HepG2 (cell line): Measurements from ENCODE around the gene TMEM223. TPM values are rescaled to one million over a fixed set of nuclear protein-coding genes. Genes with fewer than 3 reads are reported as not detected.

Experiments
- ATAC-seq: fragments of 200-7000 bp; cut with Tn5 transposase; 3 replicates; pipeline ENCODE4 v1.9.1; 2020; ENCODE audit warnings: mild to moderate bottlenecking, moderate library complexity
- BruUV-seq: library from RNA; stranded (reverse); fragments of 400-500 nt; replicated peaks from 2 replicates; lab custom pipeline; 2021; lab: Mats Ljungman, UMichigan
- CTCF ChIA-PET: fragments of 300-600 bp; formaldehyde crosslinking; extraction: SDS; loops from one replicate; lab custom pipeline; 2021; ENCODE audit warnings: low total read pairs, inconsistent platforms, low intra/inter-chr PET ratio; lab: Yijun Ruan, JAX
- POLR2A ChIA-PET: fragments of 350-600 bp; sonication (Branson Sonifier 250); formaldehyde crosslinking; loops from one replicate; lab custom pipeline; 2020; ENCODE audit warnings: antibody characterized with exemption, inconsistent platforms; lab: Yijun Ruan, JAX
- DNase-seq: peaks from one replicate; pipeline ENCODE4 v3.0.0-alpha.2; 2015; ENCODE audit warnings: low spot score
- FAIRE-seq: peaks from 3 replicates; lab custom pipeline; 2011; peaks lifted over from hg19 to GRCh38; lab: Jason Lieb, UNC
- H2AFZ ChIP-seq: one replicate; pipeline ENCODE4 v1.6.1; 2011; ENCODE audit warnings: low read length, inconsistent platforms
- H3K27ac ChIP-seq: fragments of 300-600 bp; 3 replicates; pipeline ENCODE4 v1.8.0; 2011; ENCODE audit warnings: mixed run types, mild to moderate bottlenecking, mixed read lengths, low read length, inconsistent platforms; ENCODE audit not compliant: insufficient read depth; ENCODE audit errors: extremely low read length
- H3K27me3 ChIP-seq, 2 experiments: fragments of 200-600 bp in 1 of 2; 2 replicates in 1 of 2; 3 replicates in 1 of 2; pipeline versions ENCODE4 v1.6.0 to v1.8.0; 2011; ENCODE audit warnings: low read length in 2 of 2, mild to moderate bottlenecking in 2 of 2, moderate library complexity in 2 of 2, inconsistent platforms in 1 of 2; ENCODE audit not compliant: insufficient read depth in 2 of 2, control insufficient read depth in 1 of 2
- H3K36me3 ChIP-seq, 2 experiments: fragments of 200-600 bp in 1 of 2; replicated peaks in 1 of 2; 2 replicates in 1 of 2; 3 replicates in 1 of 2; pipeline versions ENCODE4 v1.5.1 to v1.8.0; 2011; ENCODE audit warnings: low read length in 2 of 2, inconsistent platforms in 1 of 2; ENCODE audit not compliant: insufficient read depth in 2 of 2, control insufficient read depth in 1 of 2
- H3K4me1 ChIP-seq: 2 replicates; pipeline ENCODE4 v1.5.1; 2012; ENCODE audit warnings: low read length, inconsistent platforms; ENCODE audit not compliant: insufficient read depth
- H3K4me2 ChIP-seq: 2 replicates; pipeline ENCODE4 v1.6.0; 2011; ENCODE audit warnings: low read depth, low read length, inconsistent platforms
- H3K4me3 ChIP-seq, 3 experiments: fragments of 200-600 bp in 1 of 3; sonication (generic), shearing (Covaris generic) in 1 of 3; replicated peaks in 1 of 3; 2 replicates each; pipeline ENCODE4 v1.5.1; 2011 to 2016; ENCODE audit warnings: low read length in 3 of 3, inconsistent platforms in 2 of 3, low read depth in 2 of 3, mild to moderate bottlenecking in 2 of 3, control low read depth in 1 of 3, mixed read lengths in 1 of 3; ENCODE audit not compliant: insufficient read depth in 1 of 3
- H3K79me2 ChIP-seq: one replicate; pipeline ENCODE4 v1.6.1; 2011; ENCODE audit warnings: low read length, inconsistent platforms; ENCODE audit not compliant: insufficient read depth
- H3K9ac ChIP-seq: 2 replicates; pipeline ENCODE4 v1.6.0; 2011; ENCODE audit warnings: mild to moderate bottlenecking, low read depth, low read length, inconsistent platforms; ENCODE audit not compliant: insufficient read depth
- H3K9me3 ChIP-seq: 2 replicates; pipeline ENCODE4 v1.5.1; 2012; ENCODE audit warnings: mild to moderate bottlenecking, low read length
- H4K20me1 ChIP-seq: 2 replicates; pipeline ENCODE4 v1.6.0; 2011; ENCODE audit warnings: inconsistent platforms, mild to moderate bottlenecking, low read length, moderate library complexity; ENCODE audit not compliant: insufficient read depth
- DR1 ChIP-seq: sonication (generic); formaldehyde crosslinking; IDR thresholded peaks from 2 replicates; pipeline ENCODE4 v1.8.0; 2021; ENCODE audit warnings: mild to moderate bottlenecking, missing genetic modification reagents, inconsistent platforms
- FIP1L1 ChIP-seq: fragments of 200-400 bp; formaldehyde crosslinking; IDR thresholded peaks from 2 replicates; pipeline ENCODE4 v1.6.1; 2018; ENCODE audit warnings: low read depth, mild to moderate bottlenecking, low read length, moderate library complexity, borderline replicate concordance; ENCODE audit not compliant: insufficient read depth
- GLI4 ChIP-seq: sonication (generic); formaldehyde crosslinking; IDR thresholded peaks from 2 replicates; pipeline ENCODE4 v1.5.1; 2020; ENCODE audit warnings: missing genetic modification reagents, mild to moderate bottlenecking, moderate library complexity, borderline replicate concordance
- JDP2 ChIP-seq: sonication (generic); formaldehyde crosslinking; IDR thresholded peaks from 2 replicates; pipeline ENCODE4 v1.8.1; 2022; ENCODE audit warnings: missing genetic modification reagents, borderline replicate concordance
- MEIS2 ChIP-seq: sonication (generic); formaldehyde crosslinking; IDR thresholded peaks from 2 replicates; pipeline ENCODE4 v1.9.0; 2021; ENCODE audit warnings: mild to moderate bottlenecking, missing genetic modification reagents
- ZNF207 ChIP-seq: fragments of 450-650 bp; IDR thresholded peaks from 2 replicates; pipeline ENCODE4 v1.6.1; 2016; ENCODE audit warnings: antibody characterized with exemption, borderline replicate concordance
- WGBS: methylation state at CpG from one replicate; pipeline ENCODE4 v1.1.6; 2017; ENCODE audit warnings: low lambda C conversion rate; 5-methylcytosine and 5-hydroxymethylcytosine counted together
- in situ Hi-C: cut with HindIII; loops from 2 replicates; pipeline ENCODE4 v1.10.0; 2017; ENCODE audit warnings: low pct_unique_long_range_greater_than_20kb; ENCODE audit not compliant: extremely low pct_ligation_motif_present
- intact Hi-C: fragments of 100-400 bp; cut with micrococcal nuclease; formaldehyde crosslinking; loops from one replicate; pipeline ENCODE4 v1.10.0; 2022; ENCODE audit not compliant: unreplicated experiment
- polyA plus RNA-seq, 8 experiments: library from polyadenylated mRNA; depleted of rRNA in 3 of 8; stranded (reverse) in 7 of 8; unstranded in 1 of 8; fragments of >200 nt; fragmentation: Illumina TruSeq in 4 of 8; extraction: Trizol in 4 of 8; gene quantifications; 2 replicates each; pipeline versions ENCODE4 v1.2.1 to v1.2.3, GENCODE V29; 2011 to 2016; ENCODE audit warnings: low read depth in 4 of 8, missing spikeins in 1 of 8, mixed read lengths in 1 of 8; ENCODE audit not compliant: insufficient read depth in 1 of 8
- total RNA-seq, 5 experiments: library from RNA; depleted of rRNA; stranded (reverse); fragments of >200 nt; fragmentation: Illumina TruSeq; extraction: Trizol; gene quantifications; 2 replicates each; pipeline ENCODE4 v1.2.3, GENCODE V29; 2016; ENCODE audit warnings: low read depth in 1 of 5
- TF ChIP-seq, protein P1 (sequence below), 2 experiments: sonication (generic) in 1 of 2; formaldehyde crosslinking in 1 of 2; IDR thresholded peaks; 2 replicates each; pipeline versions ENCODE4 v1.6.1 to v1.9.0; 2014 to 2022; ENCODE audit warnings: antibody characterized with exemption in 1 of 2, borderline replicate concordance in 1 of 2, inconsistent platforms in 1 of 2, low read depth in 1 of 2, missing genetic modification reagents in 1 of 2

TMEM223 gene
- total and polyA plus RNA-seq, 2 of the 13 experiments (the other 11 are each of a cell fraction or from before 2014, with no cell fraction given), result 19.5 to 24.9 TPM

DNA sequence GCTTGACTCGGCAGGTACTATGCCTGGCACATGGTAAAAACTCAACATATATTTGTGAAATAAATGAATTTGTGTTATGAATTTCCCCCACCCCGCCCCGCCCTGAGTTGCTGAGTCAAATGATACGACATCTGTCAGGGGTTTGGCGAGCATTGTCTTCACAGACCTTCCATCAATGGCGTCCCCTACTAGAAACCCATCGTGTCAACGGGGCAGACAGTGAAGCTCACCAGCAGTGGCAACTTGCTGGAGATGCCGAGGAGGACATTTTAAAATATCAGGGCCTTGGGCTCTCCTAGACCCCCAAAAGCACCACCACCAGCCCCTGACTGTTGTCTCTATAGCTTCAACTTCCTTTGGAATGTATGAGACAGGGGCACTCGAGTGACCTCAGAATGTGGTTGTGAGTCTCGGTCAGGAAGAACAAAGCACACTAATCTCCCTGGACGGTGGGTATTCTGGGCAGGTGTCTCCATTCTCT, 14.2 kb upstream of the TMEM223 start:
- CTCF ChIA-PET, result no interaction called here
- DNase-seq (no peak), ATAC-seq (no peak), FAIRE-seq (no peak)
- Histone ChIP-seq H3K36me3 (peaks cover 6 to 21% of the 10 kb centered on the region in 2 experiments; a peak in 3 of 5 replicates), H3K4me1 (peaks cover 24% of the 10 kb centered on the region), H3K4me3 (peak overlapping the region; percentile 55 to 92 (median 57); a peak in 4 of 6 replicates), H3K79me2 (peaks cover 18% of the 10 kb centered on the region), H3K27me3 (no peaks in the 10 kb centered on the region; a peak in 1 of 5 replicates), H3K4me2 (peak overlapping the region; percentile 90), H2AFZ (no peak overlapping the region), H3K9me3 (no peaks in the 10 kb centered on the region), H3K27ac (peak overlapping the region; percentile 58), H3K9ac (peak overlapping the region; percentile 70), H4K20me1 (no peaks in the 10 kb centered on the region; the same call in 1 of the 2 replicates)
- no TSS peak for BruUV-seq
- TF ChIP-seq FIP1L1 (no peak), JDP2 (CRISPR knock-in tag) (no peak)
- POLR2A ChIA-PET, result interaction anchor here (0.7 to 5.7 kb wide), 19 partner anchors 8 to 100 kb away, joined by 3 to 53 read pairs (median 6); partner anchors contain the start of genes POLR2G, SLC3A2, STX5 and TAF6L
- in situ Hi-C loops, result no loop called here
- 93% methylated on average over 11 of the region's 12 CpGs for WGBS
- intact Hi-C loops, result loop anchor here (1.0 to 2.0 kb wide), 2 partner anchors 19 to 25 kb away; partner anchors contain the start of gene TMEM179B

DNA sequence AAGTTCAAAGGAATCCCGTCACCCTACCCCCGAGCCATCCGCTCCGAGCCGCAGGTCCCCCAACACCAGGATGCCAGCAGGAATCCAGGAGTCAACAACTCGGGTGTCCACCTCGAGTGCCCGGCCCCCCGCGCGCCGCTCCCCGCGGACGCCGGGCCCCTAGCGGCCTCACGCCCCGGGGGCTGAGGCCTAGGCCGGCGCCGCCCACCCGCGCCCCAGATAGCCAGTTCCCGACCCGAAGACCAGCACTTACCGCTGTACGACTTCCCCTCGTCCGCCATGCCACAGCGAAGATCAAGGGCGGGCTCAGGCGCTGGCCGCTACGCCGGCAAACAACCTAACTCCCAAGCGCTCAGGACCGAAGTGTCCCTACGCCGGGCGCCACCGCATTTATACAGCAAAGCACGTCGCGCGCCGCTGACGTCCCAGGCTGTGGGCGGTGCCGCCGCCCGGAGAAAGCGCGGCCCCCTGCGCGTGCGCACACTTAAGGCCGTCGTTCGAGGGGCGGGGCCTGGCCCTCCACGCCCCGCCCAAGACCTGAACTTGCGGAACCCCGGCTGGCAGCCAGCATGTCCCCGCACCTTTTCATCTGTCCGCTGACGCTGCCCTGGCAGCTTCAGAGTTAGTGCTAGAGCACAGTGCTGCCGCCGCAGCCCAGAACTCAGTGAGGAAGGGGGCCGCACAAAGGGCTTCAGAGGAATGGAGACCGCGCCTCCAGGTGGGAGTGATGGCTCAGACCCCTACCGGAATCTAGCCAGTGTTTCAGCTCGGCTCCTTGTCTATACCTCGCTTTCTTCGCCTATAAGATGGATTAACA, 13.5 kb upstream of the TMEM223 start, which contains the start of gene NXF1:
TSS of gene NXF1 (minus strand) at position 365 of the 817 bp plus-strand sequence. CDS start at position 281, 84 bp downstream.
- CTCF ChIA-PET, result no interaction called here
- BruUV-seq, result no TSS peak
- peak; percentile 100 for TF ChIP-seq DR1
- peak; percentile 88; the same call in 1 of the 2 replicates for TF ChIP-seq MEIS2 (CRISPR knock-in tag)
- TF ChIP-seq GLI4, result peak; percentile 5; the same call in 1 of the 2 replicates
- TF ChIP-seq ZNF207, result no peak
- TF ChIP-seq, protein P1, sequence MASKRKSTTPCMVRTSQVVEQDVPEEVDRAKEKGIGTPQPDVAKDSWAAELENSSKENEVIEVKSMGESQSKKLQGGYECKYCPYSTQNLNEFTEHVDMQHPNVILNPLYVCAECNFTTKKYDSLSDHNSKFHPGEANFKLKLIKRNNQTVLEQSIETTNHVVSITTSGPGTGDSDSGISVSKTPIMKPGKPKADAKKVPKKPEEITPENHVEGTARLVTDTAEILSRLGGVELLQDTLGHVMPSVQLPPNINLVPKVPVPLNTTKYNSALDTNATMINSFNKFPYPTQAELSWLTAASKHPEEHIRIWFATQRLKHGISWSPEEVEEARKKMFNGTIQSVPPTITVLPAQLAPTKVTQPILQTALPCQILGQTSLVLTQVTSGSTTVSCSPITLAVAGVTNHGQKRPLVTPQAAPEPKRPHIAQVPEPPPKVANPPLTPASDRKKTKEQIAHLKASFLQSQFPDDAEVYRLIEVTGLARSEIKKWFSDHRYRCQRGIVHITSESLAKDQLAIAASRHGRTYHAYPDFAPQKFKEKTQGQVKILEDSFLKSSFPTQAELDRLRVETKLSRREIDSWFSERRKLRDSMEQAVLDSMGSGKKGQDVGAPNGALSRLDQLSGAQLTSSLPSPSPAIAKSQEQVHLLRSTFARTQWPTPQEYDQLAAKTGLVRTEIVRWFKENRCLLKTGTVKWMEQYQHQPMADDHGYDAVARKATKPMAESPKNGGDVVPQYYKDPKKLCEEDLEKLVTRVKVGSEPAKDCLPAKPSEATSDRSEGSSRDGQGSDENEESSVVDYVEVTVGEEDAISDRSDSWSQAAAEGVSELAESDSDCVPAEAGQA (IDR thresholded peaks at IDR 0.05; ENCODE audit: low read depth), result peak; percentile 67; the same call in 1 of the 2 replicates
- TF ChIP-seq, protein P1 (CRISPR knock-in tag; IDR thresholded peaks at IDR 0.05; ENCODE audit: borderline replicate concordance), result peak; percentile 75; the same call in 1 of the 2 replicates

More for the DNA sequence above, 13.5 kb upstream of the TMEM223 start, which contains the start of gene NXF1:
- H3K27ac ChIP-seq, result peak within 1 kb of the TSS; percentile 58
- intact Hi-C loops, result loop anchor here (1.0 to 2.0 kb wide), 2 partner anchors 18 to 26 kb away; partner anchors contain the start of gene TMEM179B
- H3K4me1 ChIP-seq, result peaks cover 23% of the 10 kb centered on the region
- WGBS, result 15% methylated on average over 22 of the region's 77 CpGs
- no peaks in the 10 kb centered on the region; the same call in 1 of the 2 replicates for H4K20me1 ChIP-seq
- no peaks in the 10 kb centered on the region for H3K9me3 ChIP-seq
- peaks cover 18% of the 10 kb centered on the region for H3K79me2 ChIP-seq
- no peaks in the 10 kb centered on the region; a peak in 1 of 5 replicates for H3K27me3 ChIP-seq
- POLR2A ChIA-PET, result interaction anchor here (0.7 to 5.7 kb wide), 22 partner anchors 8 to 99 kb away, joined by 3 to 53 read pairs (median 6); partner anchors contain the start of genes POLR2G, SLC3A2, STX5 and TAF6L
- H2AFZ ChIP-seq, result no peak within 1 kb of the TSS
- peaks cover 9 to 26% of the 10 kb centered on the region in 2 experiments; a peak in 4 of 5 replicates for H3K36me3 ChIP-seq
- in situ Hi-C loops, result no loop called here
- FAIRE-seq (peak; percentile 54), ATAC-seq (peak; percentile 85), DNase-seq (peak; percentile 85)
- peak within 1 kb of the TSS; percentile 90 for H3K4me2 ChIP-seq
- H3K4me3 ChIP-seq, result peak within 1 kb of the TSS; percentile 86 to 97 (median 92)
- H3K9ac ChIP-seq, result peak within 1 kb of the TSS; percentile 84
